ENCODE measurements around the gene PRR23E. TPM values are rescaled to one million over a fixed set of nuclear protein-coding genes. Genes with fewer than 3 reads are reported as not detected.

The PRR23E gene
- total RNA-seq, 1 donor from 2014 or later, result not detected

DNA sequence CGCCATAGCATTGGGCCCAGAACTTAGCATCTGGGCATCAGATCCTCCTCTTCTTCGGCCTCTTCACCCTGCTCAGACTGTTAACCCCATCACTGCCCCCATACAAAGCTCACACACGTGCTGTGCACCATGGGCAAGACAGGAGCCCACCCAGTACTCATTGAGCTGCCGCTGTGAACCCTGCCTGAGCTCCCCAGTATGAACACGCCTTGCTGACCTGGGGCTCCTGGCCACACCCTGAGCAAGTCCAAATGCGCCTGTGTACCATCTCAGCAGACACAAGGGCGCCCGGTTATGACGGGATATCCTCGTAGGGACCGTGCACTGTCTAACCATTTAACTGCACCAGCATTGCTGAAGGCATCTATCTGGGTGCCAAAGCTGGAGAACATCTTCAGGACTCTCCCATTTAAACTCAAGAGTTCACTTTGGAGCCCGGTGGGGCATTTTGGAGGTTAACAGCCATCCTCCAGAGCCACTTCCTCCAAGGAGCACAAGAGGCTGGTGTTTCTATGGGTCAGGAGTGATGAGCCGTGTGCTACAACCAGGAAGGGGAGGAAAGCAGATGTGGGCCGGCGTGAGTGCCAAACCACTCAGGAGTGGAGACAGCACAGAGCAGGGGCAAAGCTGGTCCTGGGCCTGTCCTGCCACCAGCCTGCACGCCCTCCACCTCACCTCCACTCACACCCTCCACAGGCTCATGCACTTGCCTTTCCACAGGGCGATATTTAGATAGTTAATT, 12.1 kb downstream of the PRR23E start:
- no peaks in the 10 kb centered on the region for H3K9me3 Mint-ChIP-seq (ENCODE audit: unreplicated experiment)
- no peak overlapping the region for H3K27ac Mint-ChIP-seq (ENCODE audit: unreplicated experiment)
- no peak overlapping the region for H3K4me3 Mint-ChIP-seq (ENCODE audit: unreplicated experiment)
- H3K4me1 Mint-ChIP-seq (ENCODE audit: low read depth, unreplicated experiment), result peaks cover 6% of the 10 kb centered on the region
- no peak for DNase-seq
- H3K27me3 Mint-ChIP-seq (ENCODE audit: unreplicated experiment), result peaks cover 3% of the 10 kb centered on the region
- no peak for TF ChIP-seq CTCF (IDR thresholded peaks at IDR 0.05; ENCODE audit: partially characterized antibody, unreplicated experiment)
- peaks cover 8% of the 10 kb centered on the region for H3K36me3 Mint-ChIP-seq (ENCODE audit: unreplicated experiment)

DNA sequence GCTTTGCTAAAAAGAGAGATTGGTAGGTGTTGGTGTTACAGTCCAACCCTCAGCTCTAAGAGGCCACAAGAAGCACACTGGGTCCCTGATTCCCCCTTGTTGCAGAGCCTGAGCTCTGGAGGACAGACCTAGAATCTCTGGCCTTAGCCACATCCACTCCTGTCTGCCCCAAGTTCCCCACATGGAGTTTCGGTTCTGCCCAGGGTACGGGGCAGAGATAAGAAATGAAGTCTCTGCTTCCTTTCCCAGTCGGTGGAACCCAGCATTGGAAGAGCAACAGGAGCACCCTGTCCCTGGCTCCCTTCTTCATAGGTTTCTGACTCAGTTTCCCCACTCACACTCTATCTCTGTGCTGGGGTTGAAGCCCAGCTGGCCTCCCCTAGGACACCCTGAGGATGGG, 13.2 kb downstream of the PRR23E start:
- Mint-ChIP-seq H3K4me1 (ENCODE audit: low read depth, unreplicated experiment) (peaks cover 6% of the 10 kb centered on the region), H3K36me3 (ENCODE audit: unreplicated experiment) (peaks cover 8% of the 10 kb centered on the region), H3K4me3 (ENCODE audit: unreplicated experiment) (no peak overlapping the region), H3K9me3 (ENCODE audit: unreplicated experiment) (no peaks in the 10 kb centered on the region), H3K27me3 (ENCODE audit: unreplicated experiment) (peaks cover 3% of the 10 kb centered on the region), H3K27ac (ENCODE audit: unreplicated experiment) (no peak overlapping the region)
- TF ChIP-seq CTCF (IDR thresholded peaks at IDR 0.05; ENCODE audit: partially characterized antibody, unreplicated experiment), result no peak
- no peak for DNase-seq

DNA sequence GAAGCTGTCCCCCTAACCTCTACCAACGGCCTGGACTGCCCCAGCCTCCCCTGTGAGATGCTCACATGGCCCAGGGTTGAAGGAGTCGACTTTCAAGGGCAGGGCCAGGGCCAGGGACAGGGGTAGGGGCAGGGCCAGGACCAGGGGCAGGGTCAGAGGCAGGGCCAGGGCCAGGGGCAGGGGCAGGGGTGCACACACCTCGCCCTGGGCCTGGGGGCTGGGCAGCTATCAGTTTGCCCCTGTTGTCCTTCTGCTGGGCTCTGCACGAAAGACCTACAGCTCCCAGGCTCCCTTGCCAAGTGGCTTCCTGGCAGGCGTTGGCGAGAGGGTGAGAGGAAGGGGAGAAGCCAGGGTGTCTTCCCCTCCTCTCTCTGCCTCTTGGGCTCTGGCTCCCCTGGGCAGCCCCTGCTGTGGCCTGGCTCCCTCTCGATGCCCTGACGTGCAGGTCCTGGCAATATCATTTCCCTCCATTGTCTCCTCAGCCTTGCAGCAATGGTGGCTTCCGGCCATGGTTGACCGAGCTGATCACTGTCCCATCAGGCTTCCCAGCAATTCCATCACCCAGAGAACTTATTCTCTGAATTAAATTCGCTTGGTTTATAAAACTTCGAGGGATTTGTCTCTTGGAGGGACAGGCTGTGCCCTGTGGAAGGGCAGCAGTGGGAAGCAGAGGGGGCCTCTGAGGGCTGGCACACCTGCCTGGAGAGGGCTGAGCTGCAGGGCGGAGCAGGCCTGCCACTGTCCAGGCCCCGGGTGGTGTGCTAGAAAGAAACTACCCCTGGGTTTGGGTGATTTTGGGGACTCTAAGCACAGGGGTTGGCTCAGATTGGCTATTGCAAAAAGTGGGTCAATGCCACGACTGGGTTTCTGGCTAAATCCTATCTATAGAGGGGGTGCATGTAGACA, 13.9 kb downstream of the PRR23E start:
- H3K4me1 Mint-ChIP-seq (ENCODE audit: low read depth, unreplicated experiment), result peaks cover 6% of the 10 kb centered on the region
- no peaks in the 10 kb centered on the region for H3K9me3 Mint-ChIP-seq (ENCODE audit: unreplicated experiment)
- no peak for TF ChIP-seq CTCF (IDR thresholded peaks at IDR 0.05; ENCODE audit: partially characterized antibody, unreplicated experiment)
- H3K4me3 Mint-ChIP-seq (ENCODE audit: unreplicated experiment), result no peak overlapping the region
- no peak for DNase-seq
- H3K27me3 Mint-ChIP-seq (ENCODE audit: unreplicated experiment), result peaks cover 4% of the 10 kb centered on the region
- no peak overlapping the region for H3K27ac Mint-ChIP-seq (ENCODE audit: unreplicated experiment)
- peaks cover 8% of the 10 kb centered on the region for H3K36me3 Mint-ChIP-seq (ENCODE audit: unreplicated experiment)

- no peak overlapping the region for H3K4me3 Mint-ChIP-seq (ENCODE audit: unreplicated experiment)
- H3K9me3 Mint-ChIP-seq (ENCODE audit: unreplicated experiment), result peaks cover 2% of the 10 kb centered on the region
- H3K4me1 Mint-ChIP-seq (ENCODE audit: low read depth, unreplicated experiment), result peaks cover 6% of the 10 kb centered on the region
- DNase-seq, result no peak
- peaks cover 1% of the 10 kb centered on the region for H3K36me3 Mint-ChIP-seq (ENCODE audit: unreplicated experiment)
- H3K27me3 Mint-ChIP-seq (ENCODE audit: unreplicated experiment), result peaks cover 7% of the 10 kb centered on the region
- no peak for TF ChIP-seq CTCF (IDR thresholded peaks at IDR 0.05; ENCODE audit: partially characterized antibody, unreplicated experiment)
- H3K27ac Mint-ChIP-seq (ENCODE audit: unreplicated experiment), result no peak overlapping the region
Measured at GRCh38 chr3:127207727-127208482, 15.0 kb downstream of the PRR23E start.
